Measurements from ENCODE around the gene TPMT. TPM values are rescaled to one million over a fixed set of nuclear protein-coding genes. Genes with fewer than 3 reads are reported as not detected.

The TPMT gene
- 16.4 TPM in 2 replicates for polyA plus RNA-seq

DNA sequence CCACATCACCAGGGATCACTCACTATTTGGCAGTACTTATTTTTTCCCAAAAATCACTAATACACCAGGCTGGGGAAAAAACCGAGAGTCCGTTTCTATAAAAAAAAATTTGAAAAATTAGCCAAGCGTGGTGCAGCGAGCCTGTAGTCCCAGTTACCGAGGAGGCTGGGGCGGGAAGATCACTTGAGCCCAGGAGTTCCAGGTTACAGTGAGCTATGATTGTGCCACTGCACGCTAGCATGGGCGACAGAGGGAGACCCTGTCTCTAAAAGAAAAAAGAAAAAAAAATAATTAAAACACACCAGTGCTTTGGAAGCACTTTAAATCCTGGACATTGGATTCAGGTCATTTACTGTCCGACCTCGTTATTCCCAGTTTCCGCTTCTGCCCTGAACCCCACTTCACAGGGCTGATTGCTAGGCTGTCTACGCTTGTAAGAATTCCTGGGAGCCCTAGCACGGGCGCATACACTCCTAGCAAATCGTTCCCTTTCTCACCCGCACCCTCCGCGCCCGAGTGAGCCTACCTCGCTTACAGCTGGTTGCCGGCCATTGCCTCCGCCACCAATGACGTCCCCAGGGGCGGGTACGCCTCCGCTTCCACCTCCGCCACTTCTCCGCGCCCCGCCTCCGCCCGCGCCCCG is at the start of gene TPMT:
TSS of gene TPMT (minus strand) at position 571 of the 643 bp plus-strand sequence. CDS start 5,950 bp downstream, outside the sequence.

DNA sequence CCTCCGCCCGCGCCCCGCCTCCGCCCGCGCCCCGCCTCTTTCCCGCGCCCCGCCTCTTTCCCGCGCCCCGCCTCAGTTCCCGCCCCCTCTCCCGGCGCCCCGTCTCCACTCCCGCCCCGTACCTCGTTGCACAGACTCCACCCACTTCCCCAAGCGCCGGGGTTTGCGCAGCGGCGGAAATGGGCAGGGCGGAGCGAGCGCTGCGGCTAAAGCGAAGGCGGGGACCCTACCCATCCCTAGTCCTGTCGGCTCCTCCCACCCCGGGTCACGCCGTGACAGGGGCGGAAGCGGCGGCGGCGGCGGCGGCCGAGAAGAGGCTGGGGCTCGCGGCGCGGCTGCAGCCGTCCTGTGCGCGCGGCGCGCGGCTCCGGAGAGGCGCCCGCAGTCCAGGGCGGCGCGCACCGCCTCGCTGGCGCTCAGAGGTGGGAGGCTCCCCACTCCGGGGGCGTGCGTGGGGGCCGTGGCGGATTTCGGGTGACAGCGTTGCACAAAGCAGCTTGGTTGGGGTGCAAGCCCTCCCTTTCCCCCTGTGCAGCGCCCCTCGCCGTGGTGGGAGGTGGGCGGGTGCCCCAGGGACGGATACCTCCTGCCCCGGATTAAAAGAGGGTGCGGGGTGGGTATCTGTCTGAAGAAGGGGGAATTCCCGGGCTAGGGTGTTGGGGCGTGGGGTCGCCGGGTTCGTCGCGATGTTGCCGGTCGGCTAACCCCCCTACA is 430 bp upstream of the TPMT start, which contains the start of gene KDM1B:
TSS of gene KDM1B (plus strand) at position 273 of the 714 bp plus-strand sequence. CDS start 4,474 bp downstream, outside the sequence.

DNA sequence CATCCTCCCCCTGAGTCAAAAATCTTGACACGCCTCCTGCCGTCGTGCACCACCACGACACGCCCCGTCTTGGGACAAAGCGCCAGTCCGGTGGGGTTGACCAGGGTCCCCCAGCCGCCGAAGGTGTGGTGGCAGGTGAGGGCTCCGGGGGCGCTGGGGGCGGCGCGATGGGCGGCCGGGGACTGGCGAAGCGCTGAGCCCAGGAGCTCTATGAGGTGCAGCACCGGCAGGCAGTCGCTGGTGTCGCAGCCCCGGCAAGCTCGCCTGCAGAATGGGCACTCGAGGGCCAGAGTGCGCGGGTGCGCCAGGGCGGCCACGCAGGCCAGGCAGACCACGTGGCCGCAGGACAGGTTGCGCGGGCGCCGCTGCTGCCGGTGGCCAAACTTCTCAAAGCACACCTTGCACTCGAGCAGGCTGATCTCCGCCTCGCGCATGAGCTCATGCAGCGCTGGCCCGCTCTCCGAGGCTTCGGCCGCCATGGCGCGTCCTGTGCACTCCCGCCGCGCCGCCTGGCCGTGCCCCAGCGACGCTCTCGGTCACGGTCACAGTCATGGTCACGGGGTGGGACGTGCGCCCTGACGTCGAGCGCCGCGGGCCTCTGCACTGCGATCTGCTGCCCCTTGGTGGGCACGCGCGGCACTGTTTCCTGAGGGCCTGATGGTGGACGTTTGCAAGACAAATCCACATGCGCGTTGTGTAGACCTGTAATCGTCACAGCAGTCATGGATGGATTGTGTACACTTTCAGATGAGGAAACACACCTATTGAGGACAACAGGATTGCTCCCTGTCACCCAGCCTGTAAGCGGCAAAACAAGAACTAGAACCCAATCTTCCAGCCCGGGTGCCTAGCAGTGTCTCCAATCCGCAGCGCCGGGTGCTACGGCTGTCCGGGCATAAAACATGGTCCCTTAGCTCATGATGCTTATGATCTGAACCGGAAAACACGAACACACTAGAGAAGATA is 32.5 kb downstream of the TPMT start, which contains the start of gene NHLRC1:
TSS of gene NHLRC1 (minus strand) at position 550 of the 966 bp plus-strand sequence. CDS start at position 479, 71 bp downstream.

Other genes starting within 250 kb of the TPMT start
- gene KIF13A, start 167.4 kb downstream of the TPMT start, polyA plus RNA-seq: 3.9 and 6.9 TPM in 2 replicates
- gene NHLRC1, start 32.4 kb downstream of the TPMT start, polyA plus RNA-seq: 2.6 and 2.7 TPM in 2 replicates
- 11.2 and 11.8 TPM in 2 replicates for gene KDM1B, start 345 bp upstream of the TPMT start, polyA plus RNA-seq
- gene DEK, start 109.5 kb upstream of the TPMT start, polyA plus RNA-seq: 13.7 and 22.2 TPM in 2 replicates
- gene RNF144B, start 232.3 kb upstream of the TPMT start, polyA plus RNA-seq: 0.45 and 1.4 TPM in 2 replicates

Measured in Purkinje cell (primary cell).